ENCODE results near the gene TMEM151B. TPM values are rescaled to one million over a fixed set of nuclear protein-coding genes. Genes with fewer than 3 reads are reported as not detected.

The TMEM151B gene
- total RNA-seq, 1 donor from 2014 or later, result not detected

- no peaks in the 10 kb centered on the region for H3K9me3 ChIP-seq
- TF ChIP-seq, protein P1, sequence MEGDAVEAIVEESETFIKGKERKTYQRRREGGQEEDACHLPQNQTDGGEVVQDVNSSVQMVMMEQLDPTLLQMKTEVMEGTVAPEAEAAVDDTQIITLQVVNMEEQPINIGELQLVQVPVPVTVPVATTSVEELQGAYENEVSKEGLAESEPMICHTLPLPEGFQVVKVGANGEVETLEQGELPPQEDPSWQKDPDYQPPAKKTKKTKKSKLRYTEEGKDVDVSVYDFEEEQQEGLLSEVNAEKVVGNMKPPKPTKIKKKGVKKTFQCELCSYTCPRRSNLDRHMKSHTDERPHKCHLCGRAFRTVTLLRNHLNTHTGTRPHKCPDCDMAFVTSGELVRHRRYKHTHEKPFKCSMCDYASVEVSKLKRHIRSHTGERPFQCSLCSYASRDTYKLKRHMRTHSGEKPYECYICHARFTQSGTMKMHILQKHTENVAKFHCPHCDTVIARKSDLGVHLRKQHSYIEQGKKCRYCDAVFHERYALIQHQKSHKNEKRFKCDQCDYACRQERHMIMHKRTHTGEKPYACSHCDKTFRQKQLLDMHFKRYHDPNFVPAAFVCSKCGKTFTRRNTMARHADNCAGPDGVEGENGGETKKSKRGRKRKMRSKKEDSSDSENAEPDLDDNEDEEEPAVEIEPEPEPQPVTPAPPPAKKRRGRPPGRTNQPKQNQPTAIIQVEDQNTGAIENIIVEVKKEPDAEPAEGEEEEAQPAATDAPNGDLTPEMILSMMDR (IDR thresholded peaks at IDR 0.05), result no peak
- DNase-seq (no peak), ATAC-seq (no peak)
- no peak overlapping the region for H3K27ac ChIP-seq
- peak overlapping the region; percentile 32 for H3K4me3 ChIP-seq
- no peaks in the 10 kb centered on the region for H3K4me1 ChIP-seq
- intact Hi-C loops (cut with DNase I), result no loop called here
- peaks cover 52% of the 10 kb centered on the region for H3K27me3 ChIP-seq (ENCODE audit: low read depth)
- H3K36me3 ChIP-seq, result no peaks in the 10 kb centered on the region
These were observed 516 bp downstream of the TMEM151B start for GRCh38 chr6:44270526-44271405.

GRCh38 chr6:44271406-44271723, 1.1 kb downstream of the TMEM151B start:
- Histone ChIP-seq H3K27ac (no peak overlapping the region), H3K4me1 (peaks cover 3% of the 10 kb centered on the region), H3K4me3 (no peak overlapping the region), H3K36me3 (no peaks in the 10 kb centered on the region), H3K9me3 (no peaks in the 10 kb centered on the region), H3K27me3 (ENCODE audit: low read depth) (peaks cover 58% of the 10 kb centered on the region)
- no peak for ATAC-seq
- intact Hi-C loops (cut with DNase I), result no loop called here
- DNase-seq, result no peak
- TF ChIP-seq, protein P1 (IDR thresholded peaks at IDR 0.05), result no peak

DNA sequence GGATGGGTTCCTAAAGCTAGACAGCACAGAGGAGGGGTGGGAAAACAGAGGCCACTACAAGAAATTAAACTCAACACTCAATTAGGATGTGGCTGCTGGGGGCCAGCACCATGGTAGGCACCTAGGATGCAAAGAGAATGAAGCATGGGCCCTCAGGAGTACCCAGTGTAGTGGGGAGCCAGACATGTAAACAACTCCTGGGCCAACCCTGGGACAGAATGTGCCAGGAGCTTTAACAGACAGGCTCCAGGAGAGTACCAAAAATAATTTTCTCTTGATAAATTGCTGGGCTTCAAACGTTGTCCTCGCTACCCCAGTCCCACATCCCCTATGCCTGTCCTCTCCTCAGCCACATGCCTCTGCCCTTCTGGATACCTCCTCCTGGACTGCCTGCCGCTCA, 1.7 kb downstream of the TMEM151B start:
- no peaks in the 10 kb centered on the region for H3K36me3 ChIP-seq
- intact Hi-C loops (cut with DNase I), result no loop called here
- H3K4me1 ChIP-seq, result peaks cover 4% of the 10 kb centered on the region
- no peak overlapping the region for H3K4me3 ChIP-seq
- H3K27ac ChIP-seq, result no peak overlapping the region
- peaks cover 64% of the 10 kb centered on the region for H3K27me3 ChIP-seq (ENCODE audit: low read depth)
- no peaks in the 10 kb centered on the region for H3K9me3 ChIP-seq
- TF ChIP-seq, protein P1 (IDR thresholded peaks at IDR 0.05), result no peak
- DNase-seq (no peak), ATAC-seq (no peak)

DNA sequence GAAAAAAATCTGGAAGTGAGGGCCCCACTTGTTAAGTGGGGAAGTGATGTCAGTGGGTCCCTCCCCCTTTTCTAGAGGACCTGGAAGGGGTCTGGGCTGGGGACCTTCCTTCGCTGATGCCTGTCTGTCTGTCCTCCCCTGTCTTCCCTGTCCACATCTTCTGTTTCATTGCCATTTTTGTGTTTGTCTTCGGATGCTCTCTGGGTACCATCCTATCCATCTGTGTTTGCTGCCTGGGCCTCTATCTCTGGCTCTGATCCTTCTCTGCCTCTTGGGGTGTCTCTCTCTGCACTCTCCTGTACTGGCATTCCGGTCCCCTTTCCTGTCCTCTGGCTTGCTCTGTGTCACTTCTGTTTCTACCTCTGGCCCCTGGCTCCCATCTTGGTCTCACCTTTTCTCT, 2.3 kb downstream of the TMEM151B start:
- no peak overlapping the region for H3K27ac ChIP-seq
- H3K4me1 ChIP-seq, result peaks cover 4% of the 10 kb centered on the region
- TF ChIP-seq, protein P1 (IDR thresholded peaks at IDR 0.05), result no peak
- DNase-seq, result no peak
- ATAC-seq, result no peak
- no peak overlapping the region for H3K4me3 ChIP-seq
- intact Hi-C loops (cut with DNase I), result no loop called here
- no peaks in the 10 kb centered on the region for H3K9me3 ChIP-seq
- H3K36me3 ChIP-seq, result no peaks in the 10 kb centered on the region
- peaks cover 70% of the 10 kb centered on the region for H3K27me3 ChIP-seq (ENCODE audit: low read depth)

GRCh38 chr6:44272999-44273566, 2.8 kb downstream of the TMEM151B start:
- intact Hi-C loops (cut with DNase I), result no loop called here
- no peaks in the 10 kb centered on the region for H3K9me3 ChIP-seq
- no peak overlapping the region for H3K27ac ChIP-seq
- no peaks in the 10 kb centered on the region for H3K36me3 ChIP-seq
- TF ChIP-seq, protein P1 (IDR thresholded peaks at IDR 0.05), result no peak
- peaks cover 4% of the 10 kb centered on the region for H3K4me1 ChIP-seq
- DNase-seq (no peak), ATAC-seq (no peak)
- H3K27me3 ChIP-seq (ENCODE audit: low read depth), result peaks cover 75% of the 10 kb centered on the region
- H3K4me3 ChIP-seq, result no peak overlapping the region

Measured in lower lobe of right lung (tissue), 2 donors.